K562 (cell line): ENCODE results near the gene IP6K2. TPM values are rescaled to one million over a fixed set of nuclear protein-coding genes. Genes with fewer than 3 reads are reported as not detected.

ENCODE experiments used
- ETV1 ChIP-seq: fragments of 450-650 bp; conservative IDR thresholded peaks from 2 replicates; pipeline ENCODE4 v1.6.1; 2016; ENCODE audit warnings: missing genetic modification characterization, control low read depth, low read depth, missing compliant biosample characterization
- HCFC1 ChIP-seq: IDR thresholded peaks from 2 replicates; pipeline ENCODE4 v1.6.1; 2012; ENCODE audit warnings: low read depth, low read length, improper control_type of control experiment
- HOXB6 ChIP-seq: fragments of 250-450 bp; sonication (Bioruptor Pico); IDR thresholded peaks from 2 replicates; pipeline ENCODE4 v1.5.1; 2022; ENCODE audit warnings: mild to moderate bottlenecking, borderline replicate concordance
- MBD2 ChIP-seq: sonication (generic); IDR thresholded peaks from 2 replicates; pipeline ENCODE4 v1.6.1; 2016; ENCODE audit warnings: low read depth, borderline replicate concordance
- PYGO2 ChIP-seq: fragments of 450-650 bp; IDR thresholded peaks from 2 replicates; pipeline ENCODE4 v1.6.1; 2016; ENCODE audit warnings: mild to moderate bottlenecking, missing genetic modification characterization, moderate library complexity, missing compliant biosample characterization
- RAD51 ChIP-seq: fragments of 450-650 bp; IDR thresholded peaks from 2 replicates; pipeline ENCODE4 v1.7.1; 2016; ENCODE audit warnings: low read depth, mild to moderate bottlenecking, borderline replicate concordance
- SRSF1 ChIP-seq: fragments of 200-400 bp; formaldehyde crosslinking; IDR thresholded peaks from 2 replicates; pipeline ENCODE4 v1.6.1; 2017; ENCODE audit warnings: mild to moderate bottlenecking, low read depth, low read length, moderate library complexity
- TAF9B ChIP-seq: fragments of 450-650 bp; IDR thresholded peaks from 2 replicates; pipeline ENCODE4 v1.6.1; 2018; ENCODE audit warnings: mild to moderate bottlenecking; ENCODE audit not compliant: partially characterized antibody
- ZBTB11 ChIP-seq, 3 experiments: fragments of 200-800 bp in 1 of 3; fragments of 250-450 bp in 1 of 3; fragments of 450-650 bp in 1 of 3; sonication (Bioruptor Pico) in 1 of 3; sonication (Bioruptor generic) in 1 of 3; formaldehyde crosslinking in 1 of 3; IDR thresholded peaks; 2 replicates each; pipeline versions ENCODE4 v1.6.1 to v1.8.0; 2016 to 2022; ENCODE audit warnings: mild to moderate bottlenecking in 2 of 3, missing genetic modification characterization in 2 of 3, missing compliant biosample characterization in 1 of 3, moderate library complexity in 1 of 3
- ZNF3 ChIP-seq: fragments of 250-450 bp; sonication (Bioruptor Pico); IDR thresholded peaks from 2 replicates; pipeline ENCODE4 v1.5.0; 2021; ENCODE audit warnings: mild to moderate bottlenecking, moderate library complexity
- ZNF445 ChIP-seq: fragments of 250-450 bp; sonication (Bioruptor Pico); IDR thresholded peaks from 2 replicates; pipeline ENCODE4 v1.4.0; 2020; ENCODE audit warnings: low read depth, mild to moderate bottlenecking, moderate library complexity
- ZNF551 ChIP-seq: fragments of 250-450 bp; sonication (Bioruptor Pico); IDR thresholded peaks from 2 replicates; pipeline ENCODE4 v1.5.0; 2021; ENCODE audit warnings: mild to moderate bottlenecking, moderate library complexity
- ZNF57 ChIP-seq: fragments of 450-650 bp; formaldehyde crosslinking; IDR thresholded peaks from 2 replicates; pipeline ENCODE4 v1.4.0; 2020; ENCODE audit warnings: mild to moderate bottlenecking, moderate library complexity
- ZSCAN29 ChIP-seq: fragments of 450-650 bp; IDR thresholded peaks from 2 replicates; pipeline ENCODE4 v1.6.1; 2017
- polyA plus RNA-seq, 8 experiments: library from polyadenylated mRNA; depleted of rRNA in 4 of 8; stranded (reverse) in 5 of 8; unstranded in 3 of 8; fragments of >200 nt; fragmentation: Nextera tagmentation in 2 of 8; fragmentation: Illumina TruSeq in 1 of 8; extraction: Ambion mirVana in 2 of 8; extraction: Trizol in 1 of 8; gene quantifications; 2 replicates each; pipeline versions ENCODE4 v1.2.1 to v1.2.3, GENCODE V29; 2011 to 2014; ENCODE audit warnings: inconsistent platforms in 1 of 8, missing spikeins in 1 of 8
- total RNA-seq, 7 experiments: library from RNA; depleted of rRNA in 6 of 7; stranded (reverse); fragments of >200 nt in 6 of 7; fragmentation: Illumina TruSeq in 2 of 7; extraction: Trizol in 2 of 7; gene quantifications; 2 replicates each; pipeline versions ENCODE4 v1.2.1 to v1.2.3, GENCODE V29; 2011 to 2021; ENCODE audit warnings: low replicate concordance in 1 of 7
- TF ChIP-seq, protein P1 (sequence below): fragments of 250-450 bp; sonication (Bioruptor Pico); IDR thresholded peaks from 2 replicates; pipeline ENCODE4 v1.4.0; 2020; ENCODE audit warnings: mild to moderate bottlenecking, moderate library complexity
- TF ChIP-seq, protein P2 (sequence below): sonication (generic); formaldehyde crosslinking; IDR thresholded peaks from 2 replicates; pipeline ENCODE4 v1.8.0; 2023; ENCODE audit warnings: mild to moderate bottlenecking, missing genetic modification reagents

Gene IP6K2
- total and polyA plus RNA-seq, 9 of the 15 experiments (the other 6 are each of a cell fraction or from before 2014, with no cell fraction given) = 19.6 to 78.1 (median 48.0) TPM

DNA sequence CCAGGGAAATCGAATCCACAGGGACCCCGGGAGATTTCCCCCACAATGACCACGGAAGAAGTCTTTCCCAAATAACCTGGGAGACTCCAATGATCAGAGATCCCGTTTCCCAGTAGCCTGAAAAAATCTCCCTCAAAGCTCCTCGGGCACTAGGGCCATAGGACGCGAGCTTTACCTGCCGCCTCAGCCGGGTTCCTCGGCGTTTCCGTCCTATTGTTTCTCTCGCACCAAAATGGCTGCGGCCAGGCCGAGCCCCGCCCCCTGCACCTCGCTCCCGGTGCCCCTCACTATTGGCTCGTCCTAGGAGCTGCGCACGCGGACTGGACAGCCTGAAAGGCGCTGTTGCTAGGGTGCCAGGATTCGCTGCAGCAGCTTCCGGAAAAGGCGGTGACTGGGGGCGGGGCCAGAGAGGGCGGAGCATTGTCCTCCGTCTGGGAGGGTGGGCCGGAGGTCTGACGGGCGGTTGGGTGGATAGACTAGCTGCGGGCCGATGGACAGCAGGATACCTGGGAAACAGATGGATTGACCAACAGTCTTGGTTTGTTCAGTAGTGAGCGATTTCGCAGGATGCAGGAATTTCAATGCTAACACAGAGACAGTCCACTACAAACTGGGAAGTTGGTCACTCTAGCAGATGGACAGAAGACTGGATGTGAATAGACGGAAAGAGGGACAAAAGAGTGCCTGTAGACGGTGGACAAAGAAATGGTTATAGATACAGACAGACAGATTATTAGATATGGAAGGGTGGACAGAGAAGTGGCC is at the start of gene IP6K2 (continued):
- TF ChIP-seq, protein P1, sequence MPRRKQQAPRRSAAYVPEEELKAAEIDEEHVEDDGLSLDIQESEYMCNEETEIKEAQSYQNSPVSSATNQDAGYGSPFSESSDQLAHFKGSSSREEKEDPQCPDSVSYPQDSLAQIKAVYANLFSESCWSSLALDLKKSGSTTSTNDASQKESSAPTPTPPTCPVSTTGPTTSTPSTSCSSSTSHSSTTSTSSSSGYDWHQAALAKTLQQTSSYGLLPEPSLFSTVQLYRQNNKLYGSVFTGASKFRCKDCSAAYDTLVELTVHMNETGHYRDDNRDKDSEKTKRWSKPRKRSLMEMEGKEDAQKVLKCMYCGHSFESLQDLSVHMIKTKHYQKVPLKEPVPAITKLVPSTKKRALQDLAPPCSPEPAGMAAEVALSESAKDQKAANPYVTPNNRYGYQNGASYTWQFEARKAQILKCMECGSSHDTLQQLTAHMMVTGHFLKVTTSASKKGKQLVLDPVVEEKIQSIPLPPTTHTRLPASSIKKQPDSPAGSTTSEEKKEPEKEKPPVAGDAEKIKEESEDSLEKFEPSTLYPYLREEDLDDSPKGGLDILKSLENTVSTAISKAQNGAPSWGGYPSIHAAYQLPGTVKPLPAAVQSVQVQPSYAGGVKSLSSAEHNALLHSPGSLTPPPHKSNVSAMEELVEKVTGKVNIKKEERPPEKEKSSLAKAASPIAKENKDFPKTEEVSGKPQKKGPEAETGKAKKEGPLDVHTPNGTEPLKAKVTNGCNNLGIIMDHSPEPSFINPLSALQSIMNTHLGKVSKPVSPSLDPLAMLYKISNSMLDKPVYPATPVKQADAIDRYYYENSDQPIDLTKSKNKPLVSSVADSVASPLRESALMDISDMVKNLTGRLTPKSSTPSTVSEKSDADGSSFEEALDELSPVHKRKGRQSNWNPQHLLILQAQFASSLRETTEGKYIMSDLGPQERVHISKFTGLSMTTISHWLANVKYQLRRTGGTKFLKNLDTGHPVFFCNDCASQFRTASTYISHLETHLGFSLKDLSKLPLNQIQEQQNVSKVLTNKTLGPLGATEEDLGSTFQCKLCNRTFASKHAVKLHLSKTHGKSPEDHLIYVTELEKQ (CRISPR knock-in tag) = no peak
- TF ChIP-seq ZNF3 (no peak), ZNF57 (CRISPR knock-in tag) (no peak; the same call in 1 of the 2 replicates), ETV1 (tag) (no peak), ZSCAN29 (no peak), TAF9B (peak; percentile 41), MBD2 (peak; percentile 79; the same call in 1 of the 2 replicates), ZNF445 (CRISPR knock-in tag) (no peak), ZBTB11 (CRISPR knock-in tag; IDR thresholded peaks at IDR 0.05) (peak in 1 of 3 experiments; percentile 49; a peak in 1 of 6 replicates), SRSF1 (no peak), ZNF551 (CRISPR knock-in tag) (no peak), HCFC1 (peak; percentile 58), PYGO2 (no peak), RAD51 (no peak), HOXB6 (CRISPR knock-in tag) (no peak)
- TF ChIP-seq, protein P2, sequence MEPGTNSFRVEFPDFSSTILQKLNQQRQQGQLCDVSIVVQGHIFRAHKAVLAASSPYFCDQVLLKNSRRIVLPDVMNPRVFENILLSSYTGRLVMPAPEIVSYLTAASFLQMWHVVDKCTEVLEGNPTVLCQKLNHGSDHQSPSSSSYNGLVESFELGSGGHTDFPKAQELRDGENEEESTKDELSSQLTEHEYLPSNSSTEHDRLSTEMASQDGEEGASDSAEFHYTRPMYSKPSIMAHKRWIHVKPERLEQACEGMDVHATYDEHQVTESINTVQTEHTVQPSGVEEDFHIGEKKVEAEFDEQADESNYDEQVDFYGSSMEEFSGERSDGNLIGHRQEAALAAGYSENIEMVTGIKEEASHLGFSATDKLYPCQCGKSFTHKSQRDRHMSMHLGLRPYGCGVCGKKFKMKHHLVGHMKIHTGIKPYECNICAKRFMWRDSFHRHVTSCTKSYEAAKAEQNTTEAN (CRISPR knock-in tag) = no peak
